OCI-LY7 (cell line): ENCODE measurements around the gene CORO2B. TPM values are rescaled to one million over a fixed set of nuclear protein-coding genes. Genes with fewer than 3 reads are reported as not detected.

Experiments used
- BruUV-seq: library from RNA; stranded (reverse); fragments of 400-500 nt; replicated peaks from 2 replicates; lab custom pipeline; 2021; lab: Mats Ljungman, UMichigan
- CTCF ChIA-PET: fragments of 300-600 bp; sonication (Branson Sonifier 250); formaldehyde crosslinking; loops from one replicate; lab custom pipeline; 2022; ENCODE audit warnings: antibody characterized with exemption; ENCODE audit not compliant: unreplicated experiment; lab: Charles Lee
- POLR2A ChIA-PET: fragments of 300-600 bp; sonication (Branson Sonifier 250); formaldehyde crosslinking; loops from one replicate; lab custom pipeline; 2022; ENCODE audit warnings: antibody characterized with exemption; lab: Charles Lee
- DNase-seq: peaks from one replicate; pipeline ENCODE4 v3.0.0-alpha.2; 2015; ENCODE audit warnings: low spot score
- H2AFZ ChIP-seq: fragments of 200-600 bp; sonication (generic), shearing (Covaris generic); 2 replicates; pipeline ENCODE4 v1.6.1; 2014; ENCODE audit warnings: mild to moderate bottlenecking, antibody characterized with exemption, low read length, moderate library complexity
- H3K27ac ChIP-seq: fragments of 200-600 bp; sonication (generic); 2 replicates; pipeline ENCODE4 v1.5.1; 2014; ENCODE audit warnings: mixed run types, low read depth, mild to moderate bottlenecking, moderate library complexity, low read length, inconsistent platforms; ENCODE audit not compliant: poor library complexity, severe bottlenecking
- H3K36me3 ChIP-seq: fragments of 200-600 bp; sonication (generic); 2 replicates; pipeline ENCODE4 v1.6.1; 2014; ENCODE audit warnings: mild to moderate bottlenecking, antibody characterized with exemption, low read length, moderate library complexity, mixed read lengths; ENCODE audit not compliant: insufficient read depth
- H3K4me1 ChIP-seq: fragments of 200-600 bp; sonication (generic); 2 replicates; pipeline ENCODE4 v1.5.1; 2014; ENCODE audit warnings: mild to moderate bottlenecking, low read length; ENCODE audit not compliant: insufficient read depth, poor library complexity, severe bottlenecking
- H3K4me2 ChIP-seq: fragments of 200-600 bp; sonication (generic); 2 replicates; pipeline ENCODE4 v1.6.1; 2014; ENCODE audit warnings: mild to moderate bottlenecking, low read length
- H3K4me3 ChIP-seq: fragments of 200-600 bp; sonication (generic); 2 replicates; pipeline ENCODE4 v1.5.1; 2014; ENCODE audit warnings: mild to moderate bottlenecking, low read depth, low read length; ENCODE audit not compliant: poor library complexity, severe bottlenecking
- H3K79me2 ChIP-seq: fragments of 200-600 bp; sonication (generic); 2 replicates; pipeline ENCODE4 v1.6.1; 2016; ENCODE audit warnings: low read depth, mild to moderate bottlenecking, low read length, moderate library complexity, mixed read lengths; ENCODE audit not compliant: insufficient read depth
- H3K9me2 ChIP-seq: fragments of 200-600 bp; sonication (generic); 2 replicates; pipeline ENCODE4 v1.6.1; 2016; ENCODE audit warnings: mild to moderate bottlenecking, low read length, mixed read lengths; ENCODE audit not compliant: insufficient read depth
- H3K9me3 ChIP-seq: fragments of 200-600 bp; sonication (generic); 2 replicates; pipeline ENCODE4 v1.6.1; 2014; ENCODE audit warnings: mild to moderate bottlenecking, mixed run types, low read length, mixed read lengths
- H4K20me1 ChIP-seq: fragments of 200-600 bp; sonication (generic); 2 replicates; pipeline ENCODE4 v1.6.1; 2014; ENCODE audit warnings: mild to moderate bottlenecking, antibody characterized with exemption, low read length, moderate library complexity, mixed read lengths; ENCODE audit not compliant: insufficient read depth
- CTCF ChIP-seq: fragments of 200-600 bp; sonication (generic); conservative IDR thresholded peaks from 2 replicates; pipeline ENCODE4 v1.5.1; 2014; ENCODE audit warnings: mild to moderate bottlenecking, antibody characterized with exemption, low read length, moderate library complexity, mixed read lengths
- EZH2phosphoT487 ChIP-seq: fragments of 200-600 bp; sonication (generic); IDR thresholded peaks from 2 replicates; pipeline ENCODE4 v1.6.1; 2018; ENCODE audit warnings: low read depth, borderline replicate concordance, mild to moderate bottlenecking, mixed run types, antibody characterized with exemption, low read length, moderate library complexity, mixed read lengths
- intact Hi-C: fragments of 100-400 bp; cut with micrococcal nuclease; formaldehyde crosslinking; loops from one replicate; pipeline ENCODE4 v1.10.0; 2022; ENCODE audit not compliant: unreplicated experiment
- total RNA-seq, 2 experiments: library from RNA; depleted of rRNA in 1 of 2; stranded (reverse); fragments of >200 nt in 1 of 2; shearing (Covaris generic) in 1 of 2; gene quantifications; 2 replicates each; pipeline ENCODE4 v1.2.3, GENCODE V29; 2014 to 2022

CORO2B gene
- total RNA-seq, 2 experiments from 2014 or later, result 7.4 to 12.5 TPM

GRCh38 chr15:68697711-68698690, 119.2 kb downstream of the CORO2B start:
- Histone ChIP-seq H4K20me1 (no peaks in the 10 kb centered on the region), H2AFZ (no peak overlapping the region), H3K4me2 (no peak overlapping the region), H3K4me1 (peaks cover 2% of the 10 kb centered on the region), H3K9me3 (no peaks in the 10 kb centered on the region), H3K9me2 (no peaks in the 10 kb centered on the region), H3K27ac (no peak overlapping the region), H3K36me3 (peaks cover 8% of the 10 kb centered on the region; the same call in 1 of the 2 replicates), H3K79me2 (no peaks in the 10 kb centered on the region), H3K4me3 (no peak overlapping the region)
- no peak for TF ChIP-seq EZH2phosphoT487
- TF ChIP-seq CTCF, result no peak
- no TSS peak for BruUV-seq
- CTCF ChIA-PET, result no interaction called here
- no peak for DNase-seq
- POLR2A ChIA-PET, result no interaction called here
- intact Hi-C loops, result no loop called here

- no peak for DNase-seq
- Histone ChIP-seq H3K79me2 (no peaks in the 10 kb centered on the region), H3K9me3 (no peaks in the 10 kb centered on the region), H2AFZ (no peak overlapping the region), H4K20me1 (no peaks in the 10 kb centered on the region), H3K27ac (no peak overlapping the region), H3K4me1 (no peaks in the 10 kb centered on the region), H3K9me2 (no peaks in the 10 kb centered on the region), H3K4me2 (no peak overlapping the region), H3K4me3 (no peak overlapping the region), H3K36me3 (peaks cover 8% of the 10 kb centered on the region; the same call in 1 of the 2 replicates)
- no TSS peak for BruUV-seq
- ChIA-PET POLR2A (no interaction called here), CTCF (no interaction called here)
- no peak for TF ChIP-seq EZH2phosphoT487
- no peak for TF ChIP-seq CTCF
- intact Hi-C loops, result no loop called here
These were observed 119.9 kb downstream of the CORO2B start for GRCh38 chr15:68698708-68699107.
